ENCODE results near the gene PCDHAC1. TPM values are rescaled to one million over a fixed set of nuclear protein-coding genes. Genes with fewer than 3 reads are reported as not detected.

The PCDHAC1 gene
- polyA plus RNA-seq, 1 donor, result 0.04 TPM

DNA sequence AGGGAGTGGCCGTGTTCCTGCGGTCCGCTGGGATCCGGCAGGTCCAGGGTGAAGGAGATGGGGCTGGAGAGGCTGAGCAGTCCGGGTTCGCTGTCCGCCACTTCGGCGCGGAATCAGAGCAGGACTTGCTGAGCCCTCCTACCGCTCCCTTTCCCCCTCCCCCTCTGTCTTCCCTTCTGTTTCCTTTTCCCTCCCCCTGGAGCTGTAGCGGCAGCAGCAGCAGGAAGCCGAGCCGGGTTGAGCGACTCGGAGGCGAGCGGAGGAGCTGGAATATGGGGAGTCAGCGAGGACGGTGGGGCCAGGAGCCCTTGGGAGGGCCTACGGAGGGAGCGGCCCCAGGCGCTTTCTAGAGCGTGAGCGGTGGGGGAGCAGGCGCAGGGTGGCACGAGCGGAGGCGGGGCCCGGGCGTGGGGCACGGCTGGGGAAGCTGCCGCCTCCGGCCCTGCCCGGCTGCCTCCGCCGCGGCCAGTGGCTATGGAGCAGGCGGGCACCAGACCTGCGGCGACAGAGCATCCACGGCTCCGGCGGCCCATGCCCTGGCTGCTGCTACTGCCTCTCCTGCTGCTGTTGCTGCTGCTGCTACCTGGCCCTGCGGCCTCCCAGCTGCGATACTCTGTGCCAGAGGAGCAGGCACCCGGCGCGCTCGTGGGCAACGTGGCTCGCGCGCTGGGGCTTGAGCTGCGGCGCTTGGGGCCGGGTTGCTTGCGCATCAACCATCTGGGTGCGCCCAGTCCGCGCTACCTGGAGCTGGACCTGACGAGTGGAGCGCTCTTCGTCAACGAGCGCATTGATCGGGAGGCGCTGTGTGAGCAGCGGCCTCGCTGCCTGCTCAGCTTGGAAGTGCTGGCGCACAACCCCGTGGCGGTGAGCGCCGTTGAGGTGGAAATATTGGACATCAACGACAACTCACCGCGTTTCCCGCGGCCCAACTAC lies 40.5 kb downstream of the PCDHAC1 start, which contains the start of gene PCDHAC2:
Gene PCDHAC2, plus strand, starts transcription at position 184 of the 933 bp plus-strand sequence. Its CDS starts 291 bp downstream, at position 475.
- no peak for DNase-seq (ENCODE audit: low read depth)

DNA sequence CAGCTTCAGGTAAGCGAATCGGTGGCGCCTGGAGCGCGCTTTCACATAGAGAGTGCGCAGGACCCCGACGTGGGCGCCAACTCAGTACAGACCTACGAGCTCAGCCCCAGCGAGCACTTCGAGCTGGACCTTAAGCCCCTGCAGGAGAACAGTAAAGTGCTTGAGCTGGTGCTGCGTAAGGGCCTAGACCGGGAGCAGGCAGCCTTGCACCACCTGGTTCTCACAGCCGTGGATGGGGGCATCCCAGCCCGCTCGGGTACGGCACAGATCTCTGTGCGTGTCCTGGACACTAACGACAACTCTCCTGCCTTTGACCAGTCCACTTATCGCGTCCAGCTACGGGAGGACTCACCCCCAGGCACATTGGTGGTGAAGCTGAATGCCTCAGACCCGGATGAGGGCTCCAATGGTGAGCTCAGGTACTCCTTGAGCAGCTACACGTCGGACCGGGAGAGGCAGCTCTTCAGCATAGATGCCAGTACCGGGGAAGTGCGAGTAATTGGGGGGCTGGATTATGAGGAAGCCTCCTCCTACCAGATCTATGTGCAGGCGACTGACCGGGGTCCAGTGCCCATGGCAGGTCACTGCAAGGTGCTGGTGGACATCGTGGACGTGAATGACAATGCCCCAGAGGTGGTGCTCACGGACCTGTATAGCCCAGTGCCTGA lies 41.3 kb downstream of the PCDHAC1 start:
- DNase-seq (ENCODE audit: low read depth), result no peak

DNA sequence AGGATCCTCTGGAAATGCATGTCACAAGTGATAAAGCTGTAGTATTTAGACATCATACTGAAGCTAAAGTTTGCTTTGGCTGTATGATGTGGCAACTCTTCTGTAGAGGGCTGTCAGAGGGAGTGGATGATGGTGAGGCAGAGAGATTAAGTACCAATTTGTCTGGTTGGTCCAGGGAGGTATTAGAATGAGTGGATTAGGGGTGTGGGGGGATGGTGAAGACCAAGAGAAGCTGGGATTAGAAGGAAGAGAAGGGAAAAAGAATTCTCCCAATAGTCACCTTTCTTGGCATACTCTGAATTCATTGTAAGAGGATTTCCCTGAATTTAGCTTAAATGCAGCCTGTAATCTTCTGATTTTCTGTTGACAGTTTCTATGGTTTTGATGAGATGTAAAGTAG lies 43.8 kb downstream of the PCDHAC1 start:
- no peak for DNase-seq (ENCODE audit: low read depth)

DNA sequence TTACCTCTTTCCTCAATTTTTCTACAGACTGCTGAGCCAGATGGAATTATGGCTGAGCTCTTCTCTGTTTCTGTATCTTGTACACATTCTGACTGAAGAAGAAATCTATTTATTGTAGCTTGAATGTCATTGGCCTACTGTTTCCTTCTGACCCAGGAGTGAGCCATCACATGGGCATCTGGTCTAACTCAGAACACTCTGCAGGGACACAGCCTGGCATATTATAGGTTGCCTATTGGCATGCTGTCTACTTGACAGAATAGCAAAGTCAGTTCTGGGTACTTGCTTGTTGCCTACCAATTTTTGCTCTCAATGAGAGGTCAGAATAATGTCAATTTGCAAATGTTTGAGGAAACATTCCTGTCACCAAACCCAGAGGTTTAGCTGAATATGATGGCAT lies 47.5 kb downstream of the PCDHAC1 start:
- no peak for DNase-seq (ENCODE audit: low read depth)

DNA sequence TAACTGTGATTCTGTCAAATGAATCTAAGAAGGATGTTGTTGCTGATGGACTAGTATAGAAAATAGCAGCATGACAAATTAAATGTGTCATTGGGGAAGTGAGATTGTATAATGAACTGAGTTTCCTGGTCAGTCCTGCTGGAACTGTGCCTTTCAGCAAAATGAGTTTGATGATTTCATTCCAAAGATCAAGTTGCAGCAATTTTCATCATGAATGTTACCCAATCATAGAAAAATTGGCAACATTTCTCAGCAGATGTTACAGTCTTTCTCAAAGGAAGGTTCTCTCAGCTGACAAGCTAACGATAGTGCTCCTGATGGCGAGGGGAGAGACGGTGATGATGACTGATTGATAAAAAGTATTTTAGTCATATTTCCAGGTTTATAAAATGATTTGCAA lies 50.9 kb downstream of the PCDHAC1 start:
- DNase-seq (ENCODE audit: low read depth), result no peak

DNA sequence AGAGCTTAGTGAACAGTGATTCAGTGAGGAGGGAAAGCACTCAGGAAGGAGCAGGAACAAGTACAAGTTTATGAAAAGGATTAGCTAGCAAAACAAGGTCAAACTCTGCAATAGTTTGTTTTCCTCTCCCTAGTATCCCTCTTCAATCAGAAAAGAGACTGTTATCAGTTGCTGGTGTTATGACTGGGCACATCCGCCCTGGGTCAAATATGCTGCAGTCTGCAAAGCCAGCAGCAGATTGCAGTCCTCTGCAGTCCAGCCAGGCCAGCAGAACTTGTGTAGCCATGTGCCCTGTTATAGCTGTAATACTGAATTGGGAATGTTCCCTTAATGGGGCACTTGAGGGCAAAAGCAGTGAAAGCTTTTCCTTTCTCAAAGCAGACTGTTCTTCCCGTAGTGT lies 52.2 kb downstream of the PCDHAC1 start:
- DNase-seq (ENCODE audit: low read depth), result no peak

DNA sequence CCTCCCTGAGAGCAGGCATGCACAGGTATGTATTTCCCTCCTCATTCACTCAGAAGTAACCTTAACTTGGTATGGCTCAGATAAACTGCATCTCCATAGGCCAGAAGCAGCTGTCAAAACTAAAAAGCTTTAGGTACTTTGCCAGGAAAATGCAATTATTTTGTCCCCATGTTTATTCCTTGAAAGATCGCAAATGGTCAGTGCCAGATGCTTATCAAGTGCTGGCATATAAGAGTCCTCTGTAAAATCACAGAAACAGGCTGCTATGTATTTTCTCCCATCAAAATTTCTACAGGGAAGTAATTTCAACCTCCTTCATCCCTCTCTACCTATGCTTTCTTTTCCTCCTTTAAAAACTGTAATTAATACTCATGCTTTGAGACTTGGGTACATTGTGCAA lies 52.9 kb downstream of the PCDHAC1 start:
- no peak for DNase-seq (ENCODE audit: low read depth)

Other genes with a start within 250 kb of the PCDHAC1 start
- gene HARS1, start 234.9 kb upstream of the PCDHAC1 start, polyA plus RNA-seq (ENCODE audit: insufficient read length), result 58.2 TPM
- 26.6 TPM for gene HARS2, start 234.8 kb upstream of the PCDHAC1 start, polyA plus RNA-seq (ENCODE audit: insufficient read length)
- gene ZMAT2, start 225.9 kb upstream of the PCDHAC1 start, polyA plus RNA-seq (ENCODE audit: insufficient read length), result 73.2 TPM
- gene PCDHA1, start 140.2 kb upstream of the PCDHAC1 start, polyA plus RNA-seq (ENCODE audit: insufficient read length), result 0.10 TPM
- gene PCDHA2, start 131.4 kb upstream of the PCDHAC1 start, polyA plus RNA-seq (ENCODE audit: insufficient read length), result 0.09 TPM
- 0.14 TPM for gene PCDHA3, start 125.2 kb upstream of the PCDHAC1 start, polyA plus RNA-seq (ENCODE audit: insufficient read length)
- gene PCDHA4, start 119.2 kb upstream of the PCDHAC1 start, polyA plus RNA-seq (ENCODE audit: insufficient read length), result 0.14 TPM
- gene PCDHA5, start 104.7 kb upstream of the PCDHAC1 start, polyA plus RNA-seq (ENCODE audit: insufficient read length), result 0.08 TPM
- gene PCDHA6, start 98.3 kb upstream of the PCDHAC1 start, polyA plus RNA-seq (ENCODE audit: insufficient read length), result 0.06 TPM
- 0.06 TPM for gene PCDHA7, start 92.0 kb upstream of the PCDHAC1 start, polyA plus RNA-seq (ENCODE audit: insufficient read length)
- 0.03 TPM for gene PCDHA8, start 85.1 kb upstream of the PCDHAC1 start, polyA plus RNA-seq (ENCODE audit: insufficient read length)
- not detected for gene PCDHA9, start 77.9 kb upstream of the PCDHAC1 start, polyA plus RNA-seq (ENCODE audit: insufficient read length)
- 0.05 TPM for gene PCDHA10, start 70.4 kb upstream of the PCDHAC1 start, polyA plus RNA-seq (ENCODE audit: insufficient read length)
- not detected for gene PCDHA11, start 57.3 kb upstream of the PCDHAC1 start, polyA plus RNA-seq (ENCODE audit: insufficient read length)
- gene PCDHA12, start 51.0 kb upstream of the PCDHAC1 start, polyA plus RNA-seq (ENCODE audit: insufficient read length), result not detected
- gene PCDHA13, start 44.2 kb upstream of the PCDHAC1 start, polyA plus RNA-seq (ENCODE audit: insufficient read length), result 0.08 TPM
- gene PCDHAC2, start 40.2 kb downstream of the PCDHAC1 start, polyA plus RNA-seq (ENCODE audit: insufficient read length), result 0.67 TPM
- gene PCDHB1, start 125.1 kb downstream of the PCDHAC1 start, polyA plus RNA-seq (ENCODE audit: insufficient read length), result 0.11 TPM
- gene PCDHB2, start 168.3 kb downstream of the PCDHAC1 start, polyA plus RNA-seq (ENCODE audit: insufficient read length), result 2.2 TPM
- 1.6 TPM for gene PCDHB3, start 174.2 kb downstream of the PCDHAC1 start, polyA plus RNA-seq (ENCODE audit: insufficient read length)
- gene PCDHB4, start 195.5 kb downstream of the PCDHAC1 start, polyA plus RNA-seq (ENCODE audit: insufficient read length), result 3.1 TPM
- 3.8 TPM for gene PCDHB5, start 208.9 kb downstream of the PCDHAC1 start, polyA plus RNA-seq (ENCODE audit: insufficient read length)
- gene PCDHB6, start 223.8 kb downstream of the PCDHAC1 start, polyA plus RNA-seq (ENCODE audit: insufficient read length), result 1.4 TPM
- gene PCDHB7, start 246.3 kb downstream of the PCDHAC1 start, polyA plus RNA-seq (ENCODE audit: insufficient read length), result 1.9 TPM